Loucy (cell line): ENCODE data around the gene PRR22.

ENCODE experiments used
- H2AFZ ChIP-seq: fragments of 200-600 bp; sonication (generic); 2 replicates; pipeline ENCODE4 v1.6.0; 2016; ENCODE audit warnings: antibody characterized with exemption, mild to moderate bottlenecking, low read length, moderate library complexity
- H3F3A ChIP-seq: fragments of 200-600 bp; 2 replicates; pipeline ENCODE4 v1.6.0; 2016; ENCODE audit warnings: antibody characterized with exemption, low read depth, mild to moderate bottlenecking
- H3K27me3 ChIP-seq: fragments of 200-600 bp; sonication (generic); 2 replicates; pipeline ENCODE4 v1.6.1; 2014; ENCODE audit warnings: low read length, mild to moderate bottlenecking; ENCODE audit not compliant: insufficient read depth, poor library complexity, severe bottlenecking
- H3K36me3 ChIP-seq: fragments of 200-600 bp; sonication (generic); 2 replicates; pipeline ENCODE4 v1.6.1; 2016; ENCODE audit warnings: low read length; ENCODE audit not compliant: insufficient read depth
- H3K4me1 ChIP-seq: fragments of 200-600 bp; sonication (generic); 2 replicates; pipeline ENCODE4 v1.5.1; 2014; ENCODE audit warnings: low read length, mild to moderate bottlenecking; ENCODE audit not compliant: insufficient read depth, poor library complexity, severe bottlenecking
- H3K4me2 ChIP-seq: fragments of 200-600 bp; sonication (generic); 2 replicates; pipeline ENCODE4 v1.6.0; 2014; ENCODE audit warnings: antibody characterized with exemption, low read length, low read depth, mild to moderate bottlenecking; ENCODE audit not compliant: poor library complexity, severe bottlenecking
- H3K4me3 ChIP-seq: fragments of 200-600 bp; sonication (generic); 2 replicates; pipeline ENCODE4 v1.5.1; 2014; ENCODE audit warnings: low read length, mild to moderate bottlenecking, mixed read lengths; ENCODE audit not compliant: poor library complexity, severe bottlenecking
- H3K79me2 ChIP-seq: fragments of 200-600 bp; sonication (generic); 2 replicates; pipeline ENCODE4 v1.6.1; 2014; ENCODE audit warnings: low read length; ENCODE audit not compliant: insufficient read depth
- H3K9ac ChIP-seq: fragments of 200-600 bp; sonication (generic); 2 replicates; pipeline ENCODE4 v1.6.0; 2014; ENCODE audit warnings: mild to moderate bottlenecking, low read depth, low read length, moderate library complexity; ENCODE audit not compliant: poor library complexity, severe bottlenecking
- H3K9me2 ChIP-seq: fragments of 200-600 bp; sonication (generic); replicated peaks from 2 replicates; pipeline ENCODE4 v1.6.1; 2016; ENCODE audit warnings: low read depth, low read length, mixed read lengths
- H3K9me3 ChIP-seq: fragments of 200-600 bp; sonication (generic); 2 replicates; pipeline ENCODE4 v1.6.1; 2014; ENCODE audit warnings: mild to moderate bottlenecking, antibody characterized with exemption, low read length, low read depth; ENCODE audit not compliant: insufficient read depth
- H4K20me1 ChIP-seq: fragments of 200-600 bp; sonication (generic); 2 replicates; pipeline ENCODE4 v1.6.0; 2014; ENCODE audit warnings: antibody characterized with exemption, low read length, mild to moderate bottlenecking; ENCODE audit not compliant: insufficient read depth, poor library complexity, severe bottlenecking
- EZH2phosphoT487 ChIP-seq: fragments of 200-600 bp; IDR thresholded peaks from 2 replicates; pipeline ENCODE4 v1.6.1; 2018; ENCODE audit warnings: antibody characterized with exemption, mild to moderate bottlenecking, moderate library complexity, borderline replicate concordance
- TF ChIP-seq, protein P1 (sequence below): fragments of 200-600 bp; sonication (generic); conservative IDR thresholded peaks from 2 replicates; pipeline ENCODE4 v1.5.1; 2014; ENCODE audit warnings: mild to moderate bottlenecking, antibody characterized with exemption, low read length

The PRR22 gene

GRCh38 chr19:5806133-5806489 lies 21.6 kb upstream of the PRR22 start:
- Histone ChIP-seq H4K20me1 (no peaks in the 10 kb centered on the region), H3K9ac (no peak overlapping the region), H3K9me3 (no peaks in the 10 kb centered on the region), H3K27me3 (no peaks in the 10 kb centered on the region), H3F3A (no peaks in the 10 kb centered on the region), H3K9me2 (no peaks in the 10 kb centered on the region), H3K79me2 (no peaks in the 10 kb centered on the region), H3K4me2 (no peak overlapping the region), H2AFZ (no peak overlapping the region), H3K4me3 (no peak overlapping the region), H3K4me1 (peaks cover 5% of the 10 kb centered on the region), H3K36me3 (no peaks in the 10 kb centered on the region)
- TF ChIP-seq, protein P1, sequence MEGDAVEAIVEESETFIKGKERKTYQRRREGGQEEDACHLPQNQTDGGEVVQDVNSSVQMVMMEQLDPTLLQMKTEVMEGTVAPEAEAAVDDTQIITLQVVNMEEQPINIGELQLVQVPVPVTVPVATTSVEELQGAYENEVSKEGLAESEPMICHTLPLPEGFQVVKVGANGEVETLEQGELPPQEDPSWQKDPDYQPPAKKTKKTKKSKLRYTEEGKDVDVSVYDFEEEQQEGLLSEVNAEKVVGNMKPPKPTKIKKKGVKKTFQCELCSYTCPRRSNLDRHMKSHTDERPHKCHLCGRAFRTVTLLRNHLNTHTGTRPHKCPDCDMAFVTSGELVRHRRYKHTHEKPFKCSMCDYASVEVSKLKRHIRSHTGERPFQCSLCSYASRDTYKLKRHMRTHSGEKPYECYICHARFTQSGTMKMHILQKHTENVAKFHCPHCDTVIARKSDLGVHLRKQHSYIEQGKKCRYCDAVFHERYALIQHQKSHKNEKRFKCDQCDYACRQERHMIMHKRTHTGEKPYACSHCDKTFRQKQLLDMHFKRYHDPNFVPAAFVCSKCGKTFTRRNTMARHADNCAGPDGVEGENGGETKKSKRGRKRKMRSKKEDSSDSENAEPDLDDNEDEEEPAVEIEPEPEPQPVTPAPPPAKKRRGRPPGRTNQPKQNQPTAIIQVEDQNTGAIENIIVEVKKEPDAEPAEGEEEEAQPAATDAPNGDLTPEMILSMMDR = no peak
- TF ChIP-seq EZH2phosphoT487 = no peak

GRCh38 chr19:5805462-5806132 lies 21.1 kb upstream of the PRR22 start:
- Histone ChIP-seq H3K27me3 (no peaks in the 10 kb centered on the region), H3F3A (no peaks in the 10 kb centered on the region), H3K4me2 (peak overlapping the region; percentile 22), H2AFZ (no peak overlapping the region), H3K36me3 (no peaks in the 10 kb centered on the region), H3K4me3 (no peak overlapping the region), H3K9ac (no peak overlapping the region), H3K9me2 (no peaks in the 10 kb centered on the region), H4K20me1 (no peaks in the 10 kb centered on the region), H3K4me1 (peaks cover 5% of the 10 kb centered on the region), H3K79me2 (no peaks in the 10 kb centered on the region), H3K9me3 (no peaks in the 10 kb centered on the region)
- TF ChIP-seq, protein P1 = peak; percentile 69
- no peak for TF ChIP-seq EZH2phosphoT487

DNA sequence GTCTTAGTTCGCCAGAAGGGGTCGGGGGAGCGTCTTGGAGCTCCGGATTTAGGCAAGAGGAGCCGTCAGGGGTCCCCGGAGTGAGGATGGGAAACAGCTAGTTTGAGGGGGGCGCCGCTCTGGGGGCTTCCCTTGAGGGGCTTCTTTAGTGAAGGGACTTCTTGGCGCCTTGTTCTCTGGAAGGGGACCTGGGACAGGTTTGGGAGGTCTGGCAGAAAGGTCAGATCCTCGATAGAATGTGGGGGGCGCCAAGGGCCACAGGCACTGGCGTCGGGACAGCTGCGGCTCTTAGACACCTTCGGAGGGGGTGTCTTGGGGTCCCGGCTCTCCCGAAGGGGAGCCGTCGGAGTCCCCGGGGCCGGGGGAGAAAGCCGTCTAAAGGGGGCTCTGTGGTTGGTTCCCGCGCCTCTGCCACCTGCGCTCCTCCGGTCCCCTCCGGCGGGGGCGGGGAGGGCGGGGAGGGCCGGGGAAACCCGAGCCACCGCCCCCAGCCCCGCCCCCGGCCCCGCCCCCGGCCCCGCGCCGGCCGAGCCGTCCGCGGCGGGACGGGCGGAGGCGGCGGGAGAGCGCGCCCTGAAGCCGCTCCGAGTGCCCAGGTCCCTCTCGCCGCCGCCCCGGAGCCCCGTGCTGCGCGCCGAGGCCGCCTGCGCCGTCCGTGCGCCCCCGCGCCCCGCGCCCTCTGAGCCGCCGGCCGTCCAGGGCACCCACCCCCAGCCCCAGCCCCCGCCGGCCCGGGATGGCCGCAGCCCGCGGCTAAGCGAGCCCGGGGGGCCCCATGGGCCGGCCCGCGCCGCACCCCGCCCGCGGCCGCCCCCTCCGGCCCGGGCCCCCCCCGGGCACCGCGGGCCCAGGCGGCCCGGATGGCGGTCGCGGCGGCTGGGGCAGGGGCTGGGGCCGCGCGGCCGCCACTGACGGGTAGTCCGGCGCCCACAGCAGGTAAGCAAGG lies 20.2 kb upstream of the PRR22 start, which contains the start of gene NRTN:
TSS of gene NRTN (plus strand) at position 552 of the 946 bp plus-strand sequence. CDS start 19,099 bp downstream, outside the sequence.
- Histone ChIP-seq H3F3A (no peaks in the 10 kb centered on the region), H3K9me2 (no peaks in the 10 kb centered on the region), H3K9ac (peak within 1 kb of the TSS; percentile 73), H3K4me2 (peak within 1 kb of the TSS; percentile 91), H3K9me3 (no peaks in the 10 kb centered on the region), H3K4me1 (peaks cover 5% of the 10 kb centered on the region), H3K79me2 (no peaks in the 10 kb centered on the region), H4K20me1 (no peaks in the 10 kb centered on the region), H3K36me3 (no peaks in the 10 kb centered on the region), H3K27me3 (no peaks in the 10 kb centered on the region), H2AFZ (peak within 1 kb of the TSS; percentile 93), H3K4me3 (peak within 1 kb of the TSS; percentile 71)
- no peak for TF ChIP-seq EZH2phosphoT487
- TF ChIP-seq, protein P1 = no peak
